Measurements from ENCODE around the gene GLMP. TPM values are rescaled to one million over a fixed set of nuclear protein-coding genes. Genes with fewer than 3 reads are reported as not detected.
"Not testable (repeated sequence)": the region's sequence is repeated elsewhere in the genome, so short reads cannot be mapped to it uniquely, and the experiment has no call there.

Gene GLMP
- total RNA-seq, 3 donors from 2014 or later, result 33.0 to 50.1 (median 35.3) TPM

- no peaks in the 10 kb centered on the region for H3K36me3 ChIP-seq (ENCODE audit: low read depth)
- intact Hi-C loops (cut with DNase I, micrococcal nuclease), result no loop called here
- H3K9me3 ChIP-seq, result no peaks in the 10 kb centered on the region
- H3K4me1 ChIP-seq (ENCODE audit: low read depth), result peaks cover 17% of the 10 kb centered on the region
- peak overlapping the region; percentile 63 for H3K4me3 ChIP-seq
- ATAC-seq, result peak; percentile 28
- TF ChIP-seq CTCF (IDR thresholded peaks at IDR 0.05), result no peak
- DNase-seq, result no peak
Measured at GRCh38 chr1:156337888-156338179, 42.4 kb upstream of the GLMP start.

- DNase-seq, result peak in 2 of 3 donors; percentile 13 to 30
- no peaks in the 10 kb centered on the region for H3K36me3 ChIP-seq (ENCODE audit: low read depth)
- TF ChIP-seq CTCF (IDR thresholded peaks at IDR 0.05), result no peak
- H3K9me3 ChIP-seq, result no peaks in the 10 kb centered on the region
- H3K4me1 ChIP-seq (ENCODE audit: low read depth), result peaks cover 17% of the 10 kb centered on the region
- intact Hi-C loops (cut with DNase I, micrococcal nuclease), result no loop called here
- no peak for ATAC-seq
- H3K4me3 ChIP-seq, result peak overlapping the region; percentile 63
Measured at GRCh38 chr1:156337052-156337887, 41.8 kb upstream of the GLMP start.

GRCh38 chr1:156336242-156336641 lies 40.8 kb upstream of the GLMP start:
- DNase-seq (no peak), ATAC-seq (no peak)
- H3K4me3 ChIP-seq, result no peak overlapping the region
- H3K4me1 ChIP-seq (ENCODE audit: low read depth), result peaks cover 17% of the 10 kb centered on the region
- TF ChIP-seq CTCF (IDR thresholded peaks at IDR 0.05), result no peak
- intact Hi-C loops (cut with DNase I, micrococcal nuclease), result no loop called here
- H3K9me3 ChIP-seq, result no peaks in the 10 kb centered on the region
- H3K36me3 ChIP-seq (ENCODE audit: low read depth), result no peaks in the 10 kb centered on the region

GRCh38 chr1:156323179-156323578 lies 27.7 kb upstream of the GLMP start:
- H3K4me3 ChIP-seq; DNase-seq; intact Hi-C loops (cut with DNase I, micrococcal nuclease); H3K9me3 ChIP-seq; ATAC-seq; H3K4me1 ChIP-seq (ENCODE audit: low read depth): not testable (repeated sequence)
- H3K36me3 ChIP-seq (ENCODE audit: low read depth), result peaks cover 13% of the 10 kb centered on the region

- ATAC-seq (no peak), DNase-seq (no peak)
- Histone ChIP-seq H3K4me3 (no peak overlapping the region), H3K36me3 (ENCODE audit: low read depth) (peaks cover 30% of the 10 kb centered on the region), H3K4me1 (ENCODE audit: low read depth) (no peaks in the 10 kb centered on the region), H3K9me3 (no peaks in the 10 kb centered on the region)
- intact Hi-C loops (cut with DNase I, micrococcal nuclease), result no loop called here
- no peak for TF ChIP-seq CTCF (IDR thresholded peaks at IDR 0.05)
Measured at GRCh38 chr1:156320560-156320959, 25.1 kb upstream of the GLMP start.

- no peak for TF ChIP-seq CTCF (IDR thresholded peaks at IDR 0.05)
- DNase-seq, result peak in 1 of 3 donors; percentile 38
- no peak overlapping the region for H3K4me3 ChIP-seq
- no peaks in the 10 kb centered on the region for H3K9me3 ChIP-seq
- peaks cover 33% of the 10 kb centered on the region for H3K36me3 ChIP-seq (ENCODE audit: low read depth)
- intact Hi-C loops (cut with DNase I, micrococcal nuclease), result no loop called here
- no peak for ATAC-seq
- H3K4me1 ChIP-seq (ENCODE audit: low read depth), result no peaks in the 10 kb centered on the region
Measured at GRCh38 chr1:156319664-156320063, 24.2 kb upstream of the GLMP start.

Data from mucosa of descending colon (tissue), 3 donors.